Head of caudate nucleus (tissue), 42 donors: Measurements from ENCODE around the gene ACADVL.

ENCODE experiments used
- DNase-seq, 42 donors: peaks; one replicate each; pipeline versions ENCODE4 v3.0.0 to v3.0.0-alpha.2; 2020 to 2021; ENCODE audit warnings: mixed read lengths in 7 of 42
- intact Hi-C: fragments of 100-400 bp; cut with DNase I; formaldehyde crosslinking; loops from one replicate; pipeline ENCODE4 v1.15.0; 2022

ACADVL gene

DNA sequence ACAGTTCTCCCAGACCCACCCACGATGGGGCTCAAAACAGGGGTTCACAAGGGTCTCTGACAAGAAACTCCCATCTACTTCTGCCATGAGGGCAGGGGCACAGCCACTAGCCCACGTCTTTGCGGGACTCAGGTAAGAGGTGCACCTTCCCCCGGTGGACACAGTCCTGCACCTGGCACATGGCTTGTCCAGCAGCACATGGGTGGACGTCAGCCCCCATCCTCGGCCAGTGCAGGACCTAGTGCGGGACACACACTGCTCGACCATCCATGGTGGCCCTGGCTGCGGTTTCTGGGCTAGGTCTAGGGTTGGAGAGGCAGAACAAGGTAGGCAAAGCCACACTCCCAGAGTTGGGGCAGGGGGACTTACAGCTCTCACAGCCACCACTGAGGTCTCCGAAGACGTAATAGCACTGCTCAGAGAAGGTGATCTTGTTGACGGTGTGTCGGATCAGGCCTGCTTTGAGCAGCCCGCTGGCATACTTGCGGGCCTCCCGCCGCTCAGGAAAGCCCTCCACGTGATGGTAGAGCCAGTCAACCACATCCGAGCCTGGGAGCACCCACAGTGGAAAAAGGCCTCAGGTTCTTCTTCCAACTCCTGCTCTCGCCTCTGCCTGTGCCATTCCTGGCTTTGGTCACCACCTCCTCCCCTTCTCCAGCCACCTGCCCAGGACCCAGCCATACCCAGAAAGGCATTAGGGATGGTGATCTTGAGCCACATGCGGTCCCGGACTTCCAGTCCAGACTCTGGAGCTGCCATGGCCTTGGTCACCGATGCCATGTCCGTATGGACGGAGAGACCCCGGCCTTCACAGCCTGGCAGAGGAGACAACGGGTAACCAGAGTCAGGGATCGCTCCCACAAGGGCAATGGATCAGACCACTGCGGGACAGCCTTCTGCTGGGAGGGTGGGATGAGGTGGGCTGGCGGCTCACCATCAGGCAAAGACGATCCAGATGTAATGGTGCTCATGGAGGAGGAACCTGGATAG lies 7.3 kb downstream of the ACADVL start:
- intact Hi-C loops = no loop called here
- DNase-seq = no peak

- intact Hi-C loops = no loop called here
- DNase-seq = no peak
Observed at GRCh38 chr17:7228920-7229319, 9.2 kb downstream of the ACADVL start.

DNA sequence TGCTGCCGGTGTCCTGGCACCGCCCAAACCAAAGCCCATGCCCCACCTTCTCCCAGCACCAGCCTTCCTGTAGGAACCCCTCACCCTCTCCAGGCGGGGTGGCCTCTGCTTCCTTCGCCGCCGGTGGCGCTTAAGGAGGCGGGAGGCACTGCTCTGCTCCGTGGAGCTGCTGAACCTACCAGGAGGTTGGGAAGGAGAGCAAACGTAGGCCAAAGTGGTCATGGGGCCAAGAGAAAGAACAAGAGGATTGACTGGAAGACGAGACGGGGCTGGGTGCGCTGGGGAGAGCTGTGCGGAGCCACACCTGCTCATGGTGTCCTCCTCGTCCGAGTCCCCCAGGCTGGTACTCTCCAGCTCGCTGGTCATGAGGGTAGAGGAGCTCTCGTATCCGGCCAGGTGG lies 9.8 kb downstream of the ACADVL start:
- DNase-seq = no peak
- intact Hi-C loops = no loop called here

GRCh38 chr17:7232114-7232513 lies 12.4 kb downstream of the ACADVL start:
- intact Hi-C loops = no loop called here

DNA sequence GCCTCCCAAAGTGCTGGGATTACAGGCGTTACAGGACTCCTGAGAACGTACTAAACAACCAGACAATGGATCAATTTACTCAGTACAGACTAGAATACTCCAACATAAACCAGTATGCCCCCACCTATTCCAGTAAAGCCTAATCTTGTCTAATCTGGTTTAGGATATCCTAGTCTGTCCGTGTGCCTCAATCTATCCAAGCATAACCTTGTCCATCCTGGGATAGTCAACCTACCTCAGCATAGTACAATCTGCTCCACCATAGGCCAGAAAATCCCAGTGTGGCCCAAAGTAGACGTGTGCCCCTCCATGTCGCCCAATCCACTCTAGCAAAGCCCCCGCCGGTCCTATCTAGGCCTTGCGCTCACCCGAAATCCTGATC lies 14.0 kb downstream of the ACADVL start:
- DNase-seq = no peak
- intact Hi-C loops = no loop called here

More at GRCh38 chr17:7232114-7232513, 12.4 kb downstream of the ACADVL start:
- no peak for DNase-seq

DNA sequence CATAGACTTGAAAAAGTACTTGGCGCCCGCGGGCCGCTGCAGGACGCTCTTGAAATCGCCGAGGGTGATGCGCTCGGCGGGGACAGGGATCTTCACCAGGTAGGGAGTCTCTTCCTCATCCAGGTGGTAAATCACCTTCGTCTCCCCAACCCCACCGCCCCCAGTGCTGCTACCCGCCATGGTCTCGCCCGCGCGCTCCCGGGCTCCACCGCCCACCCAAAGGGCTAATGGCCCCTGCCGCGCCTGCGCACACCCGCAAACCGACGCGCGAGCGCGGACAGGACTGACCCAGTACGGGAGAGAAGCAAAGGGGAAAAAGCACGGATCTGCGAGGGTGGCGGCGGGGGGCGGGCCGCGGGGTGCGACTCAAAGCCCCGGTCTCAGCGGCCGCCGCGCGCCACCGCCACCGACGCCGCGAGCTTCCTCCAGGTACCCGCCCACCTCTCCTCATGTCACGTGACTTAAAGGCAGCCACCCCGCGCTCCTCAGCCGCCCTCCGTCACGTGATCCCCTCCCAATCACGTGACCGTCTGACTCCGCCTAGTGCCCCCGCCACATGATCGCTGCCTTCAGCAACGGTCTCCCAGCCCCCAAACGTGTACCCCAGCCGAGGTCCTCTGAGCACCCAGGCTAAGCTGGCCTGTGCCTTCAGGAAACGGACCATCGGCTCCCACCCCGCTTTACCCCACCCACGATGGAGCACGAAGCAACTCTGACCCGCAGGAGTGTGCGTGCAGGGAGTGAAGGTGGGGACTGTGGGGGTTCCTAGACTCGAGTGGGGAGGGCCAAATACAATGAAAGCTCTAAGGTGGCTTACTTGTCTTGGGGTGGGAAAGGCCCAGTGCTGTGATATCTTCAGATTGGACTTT lies 14.6 kb downstream of the ACADVL start, which contains the start of gene DVL2:
Gene DVL2 (minus strand): TSS at position 435 of the 869 bp plus-strand sequence. CDS start 255 bp downstream, at position 180.
- peak; percentile 93 to 99 (median 96) for DNase-seq
- intact Hi-C loops = no loop called here

GRCh38 chr17:7235693-7236665 lies 16.2 kb downstream of the ACADVL start:
- DNase-seq = peak in 4 of 42 donors; percentile 33 to 59 (median 46)
- intact Hi-C loops = no loop called here

GRCh38 chr17:7236808-7237207 lies 17.1 kb downstream of the ACADVL start:
- intact Hi-C loops = no loop called here
- no peak for DNase-seq

GRCh38 chr17:7237266-7237760 lies 17.6 kb downstream of the ACADVL start:
- no peak for DNase-seq
- intact Hi-C loops = no loop called here

DNA sequence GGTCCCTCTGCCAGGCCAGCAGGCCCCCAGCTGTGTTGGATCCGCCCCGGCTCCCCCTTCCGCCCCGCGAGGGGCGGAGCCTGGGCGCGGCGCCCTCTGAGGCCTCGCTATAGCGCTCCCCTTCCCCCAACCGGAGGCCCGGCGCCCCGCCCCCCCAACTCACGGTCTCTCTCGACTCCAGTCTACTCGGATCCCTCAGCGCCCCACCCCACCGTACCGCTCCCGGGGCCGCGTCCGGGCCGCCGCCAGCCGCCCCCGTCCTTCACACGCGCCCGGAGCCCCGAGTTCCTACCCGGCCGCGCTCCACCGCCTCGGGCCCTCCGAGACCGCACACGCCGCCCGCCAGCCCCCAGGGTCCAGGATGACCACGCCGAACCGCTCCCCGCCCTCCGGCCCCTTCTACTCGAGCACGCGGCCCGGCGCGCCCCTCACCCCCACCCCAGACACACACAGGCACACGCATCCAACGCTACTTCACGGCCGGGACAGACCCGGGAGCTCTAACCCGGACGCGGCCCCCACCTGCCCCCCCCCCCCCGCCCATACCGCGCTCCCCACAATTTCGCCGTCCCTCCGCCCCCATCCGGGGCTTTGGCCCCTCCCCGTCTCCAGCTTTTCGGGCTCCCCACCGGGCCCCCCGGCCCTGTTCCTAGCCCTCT lies 18.2 kb downstream of the ACADVL start:
- peak in 41 of 42 donors; percentile 55 to 90 (median 77) for DNase-seq
- intact Hi-C loops = no loop called here

- DNase-seq = peak in 3 of 42 donors; percentile 24 to 47 (median 24)
- intact Hi-C loops = loop anchor here (1.0 kb wide), 1 partner anchor 13 kb away; the partner anchor contains the start of gene CTDNEP1
Observed at GRCh38 chr17:7238420-7239090, 18.8 kb downstream of the ACADVL start.

GRCh38 chr17:7239091-7240027 lies 19.6 kb downstream of the ACADVL start, which contains the start of gene PHF23:
PHF23 (minus strand) TSS chr17:7239457; CDS start chr17:7239279, 178 bp downstream.
- peak; percentile 98 to 100 (median 99) for DNase-seq

GRCh38 chr17:7240375-7240774 lies 20.6 kb downstream of the ACADVL start:
- DNase-seq = no peak
- intact Hi-C loops = no loop called here

More at GRCh38 chr17:7239091-7240027, 19.6 kb downstream of the ACADVL start, which contains the start of gene PHF23:
- intact Hi-C loops = loop anchor here (1.0 kb wide), 1 partner anchor 12 kb away; the partner anchor contains the start of gene CTDNEP1

GRCh38 chr17:7241090-7241733 lies 21.5 kb downstream of the ACADVL start:
- intact Hi-C loops = no loop called here
- peak in 1 of 42 donors; percentile 15 for DNase-seq
